Measurements from ENCODE around the gene C2orf81.
A peak's percentile ranks its signal among the peaks of the same experiment; 100 is the strongest.
"Not testable (repeated sequence)": the region's sequence is repeated elsewhere in the genome, so short reads cannot be mapped to it uniquely, and the experiment has no call there.

The C2orf81 gene

GRCh38 chr2:74421221-74421870 lies at the start of gene C2orf81, which contains the start of gene WDR54:
Gene C2orf81 (minus strand): TSS chr2:74421619. CDS start chr2:74421560, 59 bp downstream.
Gene WDR54 (plus strand): TSS chr2:74421730. CDS start chr2:74422154, 424 bp downstream.
- DNase-seq, result peak; percentile 96
- H3K9me3 Mint-ChIP-seq, result no peaks in the 10 kb centered on the region
- peak within 1 kb of the TSS; percentile 99 for H3K27ac Mint-ChIP-seq
- H3K4me3 Mint-ChIP-seq, result peak within 1 kb of the TSS; percentile 98
- peaks cover 29% of the 10 kb centered on the region for H3K4me1 Mint-ChIP-seq (ENCODE audit: low read depth)
- H3K36me3 Mint-ChIP-seq (ENCODE audit: low read depth), result peaks cover 29% of the 10 kb centered on the region
- no peaks in the 10 kb centered on the region for H3K27me3 Mint-ChIP-seq

- Mint-ChIP-seq H3K27ac (peak overlapping the region; percentile 91), H3K4me3 (peak overlapping the region; percentile 56), H3K4me1 (ENCODE audit: low read depth) (peaks cover 31% of the 10 kb centered on the region), H3K36me3 (ENCODE audit: low read depth) (peaks cover 50% of the 10 kb centered on the region)
- not testable (repeated sequence) for DNase-seq, H3K27me3 Mint-ChIP-seq, H3K9me3 Mint-ChIP-seq
These were observed 49.3 kb upstream of the C2orf81 start for GRCh38 chr2:74470742-74471141.

- Mint-ChIP-seq H3K4me3 (peak overlapping the region; percentile 99), H3K36me3 (ENCODE audit: low read depth) (peaks cover 54% of the 10 kb centered on the region), H3K27ac (peak overlapping the region; percentile 86), H3K9me3 (no peaks in the 10 kb centered on the region), H3K4me1 (ENCODE audit: low read depth) (peaks cover 29% of the 10 kb centered on the region), H3K27me3 (no peaks in the 10 kb centered on the region)
- DNase-seq, result no peak
These were observed 43.0 kb upstream of the C2orf81 start for GRCh38 chr2:74464406-74464805.

- Mint-ChIP-seq H3K27ac (peak overlapping the region; percentile 73), H3K4me1 (ENCODE audit: low read depth) (peaks cover 38% of the 10 kb centered on the region), H3K27me3 (no peaks in the 10 kb centered on the region), H3K4me3 (peak overlapping the region; percentile 99), H3K36me3 (ENCODE audit: low read depth) (peaks cover 61% of the 10 kb centered on the region), H3K9me3 (no peaks in the 10 kb centered on the region)
- DNase-seq, result no peak
These were observed 41.3 kb upstream of the C2orf81 start for GRCh38 chr2:74462786-74463105.

- H3K27me3 Mint-ChIP-seq, result no peaks in the 10 kb centered on the region
- no peaks in the 10 kb centered on the region for H3K9me3 Mint-ChIP-seq
- no peak for DNase-seq
- H3K4me1 Mint-ChIP-seq (ENCODE audit: low read depth), result peaks cover 38% of the 10 kb centered on the region
- H3K36me3 Mint-ChIP-seq (ENCODE audit: low read depth), result peaks cover 64% of the 10 kb centered on the region
- H3K27ac Mint-ChIP-seq, result peak overlapping the region; percentile 73
- no peak overlapping the region for H3K4me3 Mint-ChIP-seq
These were observed 40.8 kb upstream of the C2orf81 start for GRCh38 chr2:74462054-74462785.

- Mint-ChIP-seq H3K36me3 (ENCODE audit: low read depth) (peaks cover 72% of the 10 kb centered on the region), H3K4me1 (ENCODE audit: low read depth) (peaks cover 45% of the 10 kb centered on the region), H3K27ac (peak overlapping the region; percentile 52), H3K9me3 (no peaks in the 10 kb centered on the region), H3K4me3 (no peak overlapping the region), H3K27me3 (no peaks in the 10 kb centered on the region)
- DNase-seq, result no peak
These were observed 40.0 kb upstream of the C2orf81 start for GRCh38 chr2:74461187-74462053.

GRCh38 chr2:74460187-74460586 lies 38.8 kb upstream of the C2orf81 start:
- H3K27me3 Mint-ChIP-seq, H3K9me3 Mint-ChIP-seq, DNase-seq, H3K4me3 Mint-ChIP-seq: not testable (repeated sequence)
- Mint-ChIP-seq H3K4me1 (ENCODE audit: low read depth) (peaks cover 54% of the 10 kb centered on the region), H3K27ac (peak overlapping the region; percentile 97), H3K36me3 (ENCODE audit: low read depth) (peaks cover 75% of the 10 kb centered on the region)

GRCh38 chr2:74459503-74460118 lies 38.2 kb upstream of the C2orf81 start:
- Mint-ChIP-seq H3K27ac (peak overlapping the region; percentile 97), H3K4me1 (ENCODE audit: low read depth) (peaks cover 58% of the 10 kb centered on the region), H3K36me3 (ENCODE audit: low read depth) (peaks cover 76% of the 10 kb centered on the region), H3K4me3 (peak overlapping the region; percentile 92)
- not testable (repeated sequence) for H3K27me3 Mint-ChIP-seq, DNase-seq, H3K9me3 Mint-ChIP-seq

- H3K4me1 Mint-ChIP-seq (ENCODE audit: low read depth), result peaks cover 59% of the 10 kb centered on the region
- no peaks in the 10 kb centered on the region for H3K27me3 Mint-ChIP-seq
- peaks cover 70% of the 10 kb centered on the region for H3K36me3 Mint-ChIP-seq (ENCODE audit: low read depth)
- H3K9me3 Mint-ChIP-seq, result no peaks in the 10 kb centered on the region
- DNase-seq, result no peak
- H3K4me3 Mint-ChIP-seq, result peak overlapping the region; percentile 92
- H3K27ac Mint-ChIP-seq, result peak overlapping the region; percentile 97
These were observed 37.5 kb upstream of the C2orf81 start for GRCh38 chr2:74458938-74459363.

GRCh38 chr2:74458132-74458937 lies 36.9 kb upstream of the C2orf81 start, which contains the start of gene WBP1:
Gene WBP1 (plus strand): TSS chr2:74458438. CDS start chr2:74458603, 165 bp downstream.
- peak within 1 kb of the TSS; percentile 92 for H3K4me3 Mint-ChIP-seq
- DNase-seq, result peak; percentile 96
- H3K27me3 Mint-ChIP-seq, result no peaks in the 10 kb centered on the region
- peak within 1 kb of the TSS; percentile 97 for H3K27ac Mint-ChIP-seq
- H3K9me3 Mint-ChIP-seq, result no peaks in the 10 kb centered on the region
- H3K36me3 Mint-ChIP-seq (ENCODE audit: low read depth), result peaks cover 67% of the 10 kb centered on the region
- H3K4me1 Mint-ChIP-seq (ENCODE audit: low read depth), result peaks cover 56% of the 10 kb centered on the region

- H3K36me3 Mint-ChIP-seq (ENCODE audit: low read depth), result peaks cover 60% of the 10 kb centered on the region
- peak overlapping the region; percentile 97 for H3K27ac Mint-ChIP-seq
- H3K4me3 Mint-ChIP-seq, result peak overlapping the region; percentile 92
- peaks cover 56% of the 10 kb centered on the region for H3K4me1 Mint-ChIP-seq (ENCODE audit: low read depth)
- DNase-seq, result peak; percentile 89
- H3K9me3 Mint-ChIP-seq, result no peaks in the 10 kb centered on the region
- H3K27me3 Mint-ChIP-seq, result no peaks in the 10 kb centered on the region
These were observed 36.2 kb upstream of the C2orf81 start for GRCh38 chr2:74457549-74458131.

- H3K4me1 Mint-ChIP-seq (ENCODE audit: low read depth), result peaks cover 60% of the 10 kb centered on the region
- H3K36me3 Mint-ChIP-seq (ENCODE audit: low read depth), result peaks cover 55% of the 10 kb centered on the region
- peak overlapping the region; percentile 97 for H3K27ac Mint-ChIP-seq
- no peaks in the 10 kb centered on the region for H3K27me3 Mint-ChIP-seq
- no peak for DNase-seq
- H3K9me3 Mint-ChIP-seq, result no peaks in the 10 kb centered on the region
- peak overlapping the region; percentile 92 for H3K4me3 Mint-ChIP-seq
These were observed 35.7 kb upstream of the C2orf81 start for GRCh38 chr2:74457129-74457548.

Data from activated T-cell treated with anti-CD3 and anti-CD28 coated beads, Interleukin-2, amount 50 U/mL, for 24 hours (primary cell).